Activated naive CD4-positive, alpha-beta T cell treated with anti-CD3 and anti-CD28 coated beads, Interleukin-2, amount 10 ng/mL, durations not matched to agents 7 days and 5 days (primary cell): ENCODE measurements around the gene TOMM6.

Experiments used
- CTCF ChIA-PET: fragments of 350-600 bp; sonication (Branson Sonifier 250); formaldehyde crosslinking; loops from one replicate; lab custom pipeline; 2021; ENCODE audit warnings: antibody characterized with exemption; lab: Charles Lee
- DNase-seq: peaks from one replicate; pipeline ENCODE4 v3.0.0-alpha.2; 2020
- H3K27ac Mint-ChIP-seq: one replicate; pipeline ENCODE4 v1.8.0; 2021; ENCODE audit warnings: mild to moderate bottlenecking, moderate library complexity, mixed read lengths
- H3K27me3 Mint-ChIP-seq: one replicate; pipeline ENCODE4 v1.8.0; 2021; ENCODE audit warnings: mild to moderate bottlenecking, mixed read lengths
- H3K36me3 Mint-ChIP-seq: one replicate; pipeline ENCODE4 v1.8.0; 2021; ENCODE audit warnings: mixed read lengths
- H3K4me1 Mint-ChIP-seq: one replicate; pipeline ENCODE4 v1.8.0; 2021; ENCODE audit warnings: mixed read lengths
- H3K4me3 Mint-ChIP-seq: one replicate; pipeline ENCODE4 v1.8.0; 2021; ENCODE audit warnings: mild to moderate bottlenecking, moderate library complexity, mixed read lengths
- H3K9me3 Mint-ChIP-seq: one replicate; pipeline ENCODE4 v1.8.0; 2021; ENCODE audit warnings: mixed read lengths

TOMM6 gene

DNA sequence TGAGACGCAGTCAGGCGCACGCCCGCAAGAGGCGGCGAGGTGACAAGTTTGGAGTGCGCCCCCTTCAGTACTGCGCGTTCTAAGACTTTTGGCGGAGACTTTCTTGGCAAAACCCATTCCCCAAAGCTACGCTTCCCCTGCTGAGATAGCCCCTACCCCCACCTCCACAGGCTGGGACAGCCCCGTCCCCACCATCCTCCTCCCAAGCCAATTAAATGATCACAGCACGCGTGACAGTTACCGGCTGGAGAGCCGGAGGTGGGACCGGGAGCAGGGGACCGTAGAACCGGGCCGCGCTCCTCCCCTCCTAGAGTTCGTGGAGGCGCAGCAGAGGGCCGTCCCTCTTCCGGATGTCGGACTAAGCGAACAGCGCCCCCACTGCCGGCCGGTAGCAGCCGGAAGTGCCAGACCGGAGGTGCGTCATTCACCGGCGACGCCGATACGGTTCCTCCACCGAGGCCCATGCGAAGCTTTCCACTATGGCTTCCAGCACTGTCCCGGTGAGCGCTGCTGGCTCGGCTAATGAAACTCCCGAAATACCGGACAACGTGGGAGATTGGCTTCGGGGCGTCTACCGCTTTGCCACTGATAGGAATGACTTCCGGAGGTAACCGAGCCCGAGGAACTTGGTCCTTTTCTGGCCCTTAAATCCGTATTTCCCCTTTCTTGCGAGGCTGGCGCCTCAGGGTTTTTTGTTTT lies at the start of gene TOMM6:
Gene TOMM6, plus strand, starts transcription at position 476 of the 699 bp plus-strand sequence. Its CDS starts 4 bp downstream, at position 480.
- Mint-ChIP-seq H3K4me3 (peak within 1 kb of the TSS; percentile 96), H3K27me3 (peaks cover 39% of the 10 kb centered on the region), H3K9me3 (no peaks in the 10 kb centered on the region), H3K4me1 (peaks cover 17% of the 10 kb centered on the region), H3K27ac (peak within 1 kb of the TSS; percentile 97), H3K36me3 (peaks cover 25% of the 10 kb centered on the region)
- DNase-seq: peak; percentile 97
- CTCF ChIA-PET: interaction anchor here (0.7 to 6.7 kb wide), 17 partner anchors 9 to 430 kb away, joined by 3 to 97 read pairs (median 4); partner anchors contain the start of genes BYSL, MED20, MRPS10 and TAF8

DNA sequence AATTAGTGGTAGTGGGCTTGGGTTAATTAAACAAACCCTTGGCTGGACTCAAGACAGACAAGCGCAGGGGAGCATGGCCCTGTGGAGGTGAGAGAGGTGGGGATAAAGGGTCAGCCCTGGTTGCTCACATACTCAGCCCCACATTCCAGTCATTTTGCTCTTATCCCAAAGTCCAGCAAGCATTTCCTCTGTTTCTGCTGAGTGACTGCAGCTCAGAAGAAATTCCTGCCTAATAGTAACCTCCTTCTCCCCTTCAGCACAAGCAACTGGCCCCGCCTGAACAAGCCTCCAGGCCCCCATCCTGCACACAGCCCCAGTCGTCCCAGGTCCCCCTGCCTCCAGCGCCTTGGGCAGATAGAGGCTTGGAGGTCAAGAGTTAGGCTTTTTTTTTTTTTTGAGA lies 48.5 kb upstream of the TOMM6 start:
- no peaks in the 10 kb centered on the region for H3K36me3 Mint-ChIP-seq
- no peak overlapping the region for H3K27ac Mint-ChIP-seq
- peaks cover 25% of the 10 kb centered on the region for H3K27me3 Mint-ChIP-seq
- CTCF ChIA-PET: no interaction called here
- no peak for DNase-seq
- H3K9me3 Mint-ChIP-seq: no peaks in the 10 kb centered on the region
- peaks cover 7% of the 10 kb centered on the region for H3K4me1 Mint-ChIP-seq
- no peak overlapping the region for H3K4me3 Mint-ChIP-seq

- no peak overlapping the region for H3K4me3 Mint-ChIP-seq
- no peak for DNase-seq
- H3K27me3 Mint-ChIP-seq: peaks cover 27% of the 10 kb centered on the region
- peaks cover 7% of the 10 kb centered on the region for H3K4me1 Mint-ChIP-seq
- no peak overlapping the region for H3K27ac Mint-ChIP-seq
- no peaks in the 10 kb centered on the region for H3K9me3 Mint-ChIP-seq
- CTCF ChIA-PET: no interaction called here
- H3K36me3 Mint-ChIP-seq: no peaks in the 10 kb centered on the region
Measured at GRCh38 chr6:41740366-41741162, 46.9 kb upstream of the TOMM6 start.

- Mint-ChIP-seq H3K36me3 (no peaks in the 10 kb centered on the region), H3K27me3 (peaks cover 29% of the 10 kb centered on the region), H3K4me1 (no peaks in the 10 kb centered on the region), H3K9me3 (no peaks in the 10 kb centered on the region), H3K27ac (no peak overlapping the region), H3K4me3 (no peak overlapping the region)
- CTCF ChIA-PET: no interaction called here
- DNase-seq: no peak
Measured at GRCh38 chr6:41741625-41742490, 45.6 kb upstream of the TOMM6 start.

DNA sequence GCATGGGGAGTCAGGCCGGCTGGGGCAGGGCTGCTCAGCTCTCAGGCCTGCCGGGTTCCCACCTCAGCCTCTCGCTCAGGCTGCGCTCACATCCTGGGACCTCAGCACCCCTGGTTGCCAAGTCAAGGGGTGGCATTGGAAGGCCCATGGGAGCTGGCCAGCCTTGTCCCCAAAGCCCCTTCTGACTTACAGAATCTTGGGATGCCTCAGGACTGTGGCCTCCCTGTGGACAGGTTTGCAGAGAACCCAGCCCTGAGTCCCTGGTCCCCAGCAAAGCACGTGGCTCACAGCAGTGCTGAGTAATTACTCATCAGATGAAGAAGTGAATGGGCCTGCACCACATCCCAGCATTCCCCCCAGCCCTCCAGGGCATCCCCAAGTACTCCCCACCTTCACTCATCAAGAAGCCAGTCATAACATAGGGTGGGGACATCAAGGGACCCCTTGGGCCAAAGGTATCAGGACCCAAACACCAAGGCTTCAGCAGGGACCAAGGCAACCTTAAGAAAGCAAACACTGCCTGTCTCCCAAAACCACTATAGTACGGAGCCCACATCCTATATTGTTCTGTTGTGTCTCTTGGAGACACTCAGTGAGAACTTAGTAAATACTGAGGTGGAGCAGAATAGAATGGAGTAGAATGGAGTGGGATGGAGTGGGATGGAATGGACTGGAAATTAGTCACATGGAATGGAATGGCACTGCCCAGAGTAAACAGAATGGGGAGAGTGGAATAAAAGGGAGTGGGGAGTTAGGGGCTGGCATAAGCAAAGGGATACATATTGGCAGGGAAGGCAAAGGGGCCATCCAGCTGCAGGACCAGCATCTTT lies 43.9 kb upstream of the TOMM6 start:
- peaks cover 29% of the 10 kb centered on the region for H3K27me3 Mint-ChIP-seq
- CTCF ChIA-PET: interaction anchor here (0.6 kb wide), 1 partner anchor 471 kb away, joined by 4 read pairs; no protein-coding TSS in a partner anchor

GRCh38 chr6:41744236-41744787 lies 43.2 kb upstream of the TOMM6 start:
- Mint-ChIP-seq H3K27ac (no peak overlapping the region), H3K27me3 (peaks cover 28% of the 10 kb centered on the region), H3K36me3 (no peaks in the 10 kb centered on the region), H3K4me3 (no peak overlapping the region), H3K9me3 (no peaks in the 10 kb centered on the region), H3K4me1 (no peaks in the 10 kb centered on the region)
- CTCF ChIA-PET: no interaction called here
- DNase-seq: no peak

More for the DNA sequence above, 43.9 kb upstream of the TOMM6 start:
- Mint-ChIP-seq H3K4me3 (no peak overlapping the region), H3K9me3 (no peaks in the 10 kb centered on the region), H3K4me1 (no peaks in the 10 kb centered on the region), H3K36me3 (no peaks in the 10 kb centered on the region), H3K27ac (no peak overlapping the region)
- no peak for DNase-seq

- no peak for DNase-seq
- CTCF ChIA-PET: interaction anchor here (0.7 kb wide), 1 partner anchor 46 kb away, joined by 3 read pairs; no protein-coding TSS in a partner anchor
- H3K4me1 Mint-ChIP-seq: no peaks in the 10 kb centered on the region
- no peaks in the 10 kb centered on the region for H3K36me3 Mint-ChIP-seq
- H3K27me3 Mint-ChIP-seq: peaks cover 26% of the 10 kb centered on the region
- H3K27ac Mint-ChIP-seq: no peak overlapping the region
- H3K9me3 Mint-ChIP-seq: no peaks in the 10 kb centered on the region
- no peak overlapping the region for H3K4me3 Mint-ChIP-seq
Measured at GRCh38 chr6:41746107-41746506, 41.4 kb upstream of the TOMM6 start.

DNA sequence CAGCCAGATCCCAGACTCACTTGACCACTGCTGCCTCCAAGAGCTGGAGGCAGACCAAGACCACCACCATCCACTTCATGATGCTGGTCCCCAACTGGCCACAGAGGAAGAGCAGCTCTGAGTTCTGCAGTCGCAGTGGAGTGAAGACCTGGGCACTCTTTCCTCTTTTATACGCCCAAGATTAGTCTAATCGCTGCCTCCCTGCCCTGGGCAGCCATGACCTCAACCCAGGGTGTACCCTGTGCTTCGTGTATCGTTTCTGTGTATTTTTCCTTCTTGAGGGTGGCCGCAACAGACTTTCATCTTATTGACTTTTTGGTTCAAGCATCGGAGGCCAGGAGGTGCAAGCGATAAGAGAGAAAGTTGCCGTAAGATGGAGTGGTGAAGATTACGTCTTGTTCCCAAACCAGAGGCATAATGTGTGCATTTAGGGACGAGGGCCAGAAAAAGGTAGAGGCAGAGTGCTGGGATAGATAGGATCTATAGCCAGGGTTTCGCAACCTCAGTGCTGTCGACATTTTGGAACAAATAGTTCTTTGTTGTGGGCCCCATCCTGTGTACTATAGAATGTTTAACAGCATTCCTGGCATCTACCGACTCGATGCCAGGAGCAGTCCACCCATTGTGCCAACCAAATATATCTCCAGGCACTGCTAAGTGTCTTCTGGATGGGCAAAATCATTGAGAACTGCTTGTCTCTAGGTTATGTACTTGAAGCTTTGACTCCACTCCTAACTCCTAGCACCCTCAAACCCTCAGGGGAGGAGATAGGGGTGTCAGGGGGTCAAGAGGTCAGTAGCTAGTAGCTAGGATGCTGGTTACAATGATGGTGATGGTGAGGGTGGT lies 40.0 kb upstream of the TOMM6 start, which contains the start of gene PGC:
Gene PGC, minus strand, starts transcription at position 142 of the 846 bp plus-strand sequence. Its CDS starts 63 bp downstream, at position 79.
- Mint-ChIP-seq H3K27me3 (peaks cover 26% of the 10 kb centered on the region), H3K4me1 (no peaks in the 10 kb centered on the region), H3K27ac (no peak within 1 kb of the TSS), H3K9me3 (no peaks in the 10 kb centered on the region), H3K36me3 (no peaks in the 10 kb centered on the region), H3K4me3 (no peak within 1 kb of the TSS)
- no peak for DNase-seq
- CTCF ChIA-PET: no interaction called here

DNA sequence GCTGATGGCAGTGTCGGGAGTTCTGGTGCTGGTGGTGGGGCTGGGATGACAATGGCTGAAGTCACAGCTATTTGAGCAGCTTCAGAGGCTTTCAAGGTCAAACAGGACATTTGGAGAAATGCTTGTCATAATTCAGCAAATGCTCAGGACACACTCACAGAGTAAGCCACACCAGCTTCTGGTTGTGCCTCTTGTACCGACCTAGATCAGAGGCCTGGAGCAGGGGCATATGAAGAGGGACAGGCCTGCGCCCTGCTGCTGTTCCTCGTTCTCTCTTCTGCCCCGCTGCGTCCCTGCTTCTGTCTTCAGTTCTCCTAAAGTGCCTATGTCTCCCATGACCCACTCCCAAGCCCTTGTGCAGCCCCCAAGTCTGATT lies 39.4 kb upstream of the TOMM6 start:
- CTCF ChIA-PET: no interaction called here
- Mint-ChIP-seq H3K27ac (no peak overlapping the region), H3K4me1 (no peaks in the 10 kb centered on the region)

GRCh38 chr6:41748542-41748941 lies 39.0 kb upstream of the TOMM6 start:
- Mint-ChIP-seq H3K27ac (no peak overlapping the region), H3K4me3 (no peak overlapping the region), H3K36me3 (no peaks in the 10 kb centered on the region), H3K9me3 (no peaks in the 10 kb centered on the region), H3K4me1 (no peaks in the 10 kb centered on the region), H3K27me3 (peaks cover 22% of the 10 kb centered on the region)
- DNase-seq: no peak
- CTCF ChIA-PET: no interaction called here

More for the DNA sequence above, 39.4 kb upstream of the TOMM6 start:
- no peak for DNase-seq
- H3K9me3 Mint-ChIP-seq: no peaks in the 10 kb centered on the region
- H3K4me3 Mint-ChIP-seq: no peak overlapping the region
- H3K27me3 Mint-ChIP-seq: peaks cover 23% of the 10 kb centered on the region
- no peaks in the 10 kb centered on the region for H3K36me3 Mint-ChIP-seq

DNA sequence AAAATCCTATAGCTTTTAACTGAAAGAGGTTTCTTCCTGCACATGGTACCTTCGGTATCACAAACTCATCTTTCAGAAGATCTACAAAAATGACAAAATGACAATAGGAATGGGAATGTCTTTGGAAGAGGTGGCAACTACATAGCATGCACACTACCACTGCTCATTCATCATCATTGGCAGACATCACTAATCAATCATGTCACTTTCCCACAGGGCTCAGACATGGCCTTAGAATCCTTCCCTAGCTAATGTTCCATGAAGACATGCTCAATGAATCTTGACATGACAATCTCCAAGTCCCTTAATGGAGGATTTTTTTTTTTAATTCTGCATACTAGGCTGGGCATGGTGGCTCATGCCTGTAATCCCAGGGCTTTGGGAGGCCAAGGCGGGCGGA lies 37.1 kb upstream of the TOMM6 start:
- Mint-ChIP-seq H3K9me3 (no peaks in the 10 kb centered on the region), H3K27me3 (peaks cover 23% of the 10 kb centered on the region), H3K4me1 (no peaks in the 10 kb centered on the region), H3K27ac (no peak overlapping the region), H3K4me3 (no peak overlapping the region), H3K36me3 (no peaks in the 10 kb centered on the region)
- DNase-seq: no peak
- CTCF ChIA-PET: no interaction called here

DNA sequence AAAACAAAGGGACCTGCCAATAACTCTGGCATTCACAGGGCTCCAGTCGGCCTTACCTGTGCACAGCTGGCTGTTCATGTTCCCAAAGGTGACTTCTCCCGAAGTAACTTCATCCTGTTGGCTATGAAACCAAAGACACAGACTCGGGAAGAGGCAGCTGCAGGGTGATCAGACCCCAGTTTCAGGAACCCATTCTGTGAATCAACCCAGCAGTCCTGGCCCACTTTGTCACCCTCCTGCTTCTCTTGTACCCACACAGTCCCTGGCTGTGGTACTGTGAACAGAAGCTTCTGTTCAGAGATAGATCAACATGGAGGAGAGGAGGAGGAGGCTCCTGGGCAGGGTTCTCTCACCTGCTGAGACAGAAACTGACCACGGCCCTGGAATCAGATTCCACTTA lies 31.6 kb upstream of the TOMM6 start:
- H3K27me3 Mint-ChIP-seq: peaks cover 22% of the 10 kb centered on the region
- no peak for DNase-seq
- no peaks in the 10 kb centered on the region for H3K9me3 Mint-ChIP-seq
- H3K36me3 Mint-ChIP-seq: no peaks in the 10 kb centered on the region
- H3K4me1 Mint-ChIP-seq: no peaks in the 10 kb centered on the region
- no peak overlapping the region for H3K27ac Mint-ChIP-seq
- H3K4me3 Mint-ChIP-seq: no peak overlapping the region
- CTCF ChIA-PET: no interaction called here
